ES-I3 (cell line): ENCODE results near the gene TOMT.
"Not testable (repeated sequence)": the region's sequence is repeated elsewhere in the genome, so short reads cannot be mapped to it uniquely, and the experiment has no call there.

ENCODE experiments used
- H3K36me3 ChIP-seq: 2 replicates; pipeline ENCODE4 v1.6.1; 2013; ENCODE audit warnings: mild to moderate bottlenecking, low read length, control low read depth, moderate library complexity; ENCODE audit not compliant: insufficient read depth
- H3K4me1 ChIP-seq: 2 replicates; pipeline ENCODE4 v1.6.1; 2013; ENCODE audit warnings: mild to moderate bottlenecking, control low read depth, low read length; ENCODE audit not compliant: insufficient read depth
- H3K9ac ChIP-seq: 2 replicates; pipeline ENCODE4 v1.6.1; 2013; ENCODE audit warnings: low read depth, mild to moderate bottlenecking, low read length, moderate library complexity
- H3K9me3 ChIP-seq: 2 replicates; pipeline ENCODE4 v1.6.1; 2013; ENCODE audit warnings: mild to moderate bottlenecking, low read length, moderate library complexity; ENCODE audit not compliant: control insufficient read depth, insufficient read depth

The TOMT gene

GRCh38 chr11:72125956-72126355 is 20.2 kb downstream of the TOMT start:
- Histone ChIP-seq H3K4me1 (no peaks in the 10 kb centered on the region), H3K36me3 (no peaks in the 10 kb centered on the region), H3K9me3 (peaks cover 3% of the 10 kb centered on the region), H3K9ac (no peak overlapping the region)

GRCh38 chr11:72127923-72128322 is 22.2 kb downstream of the TOMT start:
- Histone ChIP-seq H3K4me1 (no peaks in the 10 kb centered on the region), H3K36me3 (no peaks in the 10 kb centered on the region), H3K9me3 (peaks cover 3% of the 10 kb centered on the region), H3K9ac (no peak overlapping the region)

- H3K9me3 ChIP-seq: peaks cover 3% of the 10 kb centered on the region
- no peak overlapping the region for H3K9ac ChIP-seq
- no peaks in the 10 kb centered on the region for H3K4me1 ChIP-seq
- no peaks in the 10 kb centered on the region for H3K36me3 ChIP-seq
These were observed 23.7 kb downstream of the TOMT start for GRCh38 chr11:72129381-72129780.

- Histone ChIP-seq H3K36me3 (no peaks in the 10 kb centered on the region), H3K4me1 (no peaks in the 10 kb centered on the region)
These were observed 26.9 kb downstream of the TOMT start for GRCh38 chr11:72132646-72133045.

GRCh38 chr11:72135473-72135872 is 29.7 kb downstream of the TOMT start, which contains the start of gene FOLR3:
TSS of gene FOLR3 (plus strand) at chr11:72135725. CDS start at chr11:72135953, 228 bp downstream.
- H3K9ac ChIP-seq, H3K36me3 ChIP-seq, H3K4me1 ChIP-seq, H3K9me3 ChIP-seq: not testable (repeated sequence)

More at GRCh38 chr11:72132646-72133045, 26.9 kb downstream of the TOMT start:
- Histone ChIP-seq H3K9ac (no peak overlapping the region), H3K9me3 (peaks cover 3% of the 10 kb centered on the region)

GRCh38 chr11:72135891-72136683 is 30.4 kb downstream of the TOMT start:
- Histone ChIP-seq H3K9me3 (no peaks in the 10 kb centered on the region), H3K4me1 (no peaks in the 10 kb centered on the region), H3K36me3 (no peaks in the 10 kb centered on the region), H3K9ac (no peak overlapping the region)

GRCh38 chr11:72136684-72137262 is 31.0 kb downstream of the TOMT start:
- H3K9ac ChIP-seq: no peak overlapping the region
- no peaks in the 10 kb centered on the region for H3K36me3 ChIP-seq
- H3K9me3 ChIP-seq: no peaks in the 10 kb centered on the region
- H3K4me1 ChIP-seq: no peaks in the 10 kb centered on the region

- Histone ChIP-seq H3K4me1 (no peaks in the 10 kb centered on the region), H3K36me3 (no peaks in the 10 kb centered on the region), H3K9me3 (no peaks in the 10 kb centered on the region), H3K9ac (no peak overlapping the region)
These were observed 33.2 kb downstream of the TOMT start for GRCh38 chr11:72138821-72139390.

- Histone ChIP-seq H3K9ac (no peak overlapping the region), H3K36me3 (no peaks in the 10 kb centered on the region), H3K9me3 (no peaks in the 10 kb centered on the region), H3K4me1 (no peaks in the 10 kb centered on the region)
These were observed 33.8 kb downstream of the TOMT start for GRCh38 chr11:72139500-72139899.

- H3K4me1 ChIP-seq: no peaks in the 10 kb centered on the region
- no peaks in the 10 kb centered on the region for H3K36me3 ChIP-seq
- no peaks in the 10 kb centered on the region for H3K9me3 ChIP-seq
- H3K9ac ChIP-seq: no peak overlapping the region
These were observed 34.9 kb downstream of the TOMT start for GRCh38 chr11:72140661-72141060.

GRCh38 chr11:72141066-72141465 is 35.3 kb downstream of the TOMT start:
- no peaks in the 10 kb centered on the region for H3K36me3 ChIP-seq
- H3K9me3 ChIP-seq: no peaks in the 10 kb centered on the region
- H3K4me1 ChIP-seq: no peaks in the 10 kb centered on the region
- H3K9ac ChIP-seq: no peak overlapping the region

GRCh38 chr11:72142086-72142485 is 36.4 kb downstream of the TOMT start:
- not testable (repeated sequence) for H3K36me3 ChIP-seq, H3K4me1 ChIP-seq, H3K9ac ChIP-seq, H3K9me3 ChIP-seq

- H3K36me3 ChIP-seq, H3K4me1 ChIP-seq, H3K9me3 ChIP-seq, H3K9ac ChIP-seq: not testable (repeated sequence)
These were observed 36.8 kb downstream of the TOMT start for GRCh38 chr11:72142543-72142942.

GRCh38 chr11:72144807-72145565 is 39.3 kb downstream of the TOMT start:
- Histone ChIP-seq H3K4me1 (no peaks in the 10 kb centered on the region), H3K9me3 (no peaks in the 10 kb centered on the region), H3K36me3 (no peaks in the 10 kb centered on the region), H3K9ac (no peak overlapping the region)
